Bone marrow (tissue), 2 donors: Measurements from ENCODE around the gene MAPK8IP1.

Experiments
- DNase-seq, 2 donors: peaks; one replicate each; lab custom pipeline; 2025; lab: John Stamatoyannopoulos, UW

The MAPK8IP1 gene

GRCh38 chr11:45926536-45927331 lies 41.3 kb downstream of the MAPK8IP1 start:
- no peak for DNase-seq

- no peak for DNase-seq
Observed at GRCh38 chr11:45927332-45927683, 41.9 kb downstream of the MAPK8IP1 start.

GRCh38 chr11:45927684-45928413 lies 42.4 kb downstream of the MAPK8IP1 start:
- no peak for DNase-seq

- DNase-seq, result no peak
Observed at GRCh38 chr11:45928535-45929215, 43.2 kb downstream of the MAPK8IP1 start.

- DNase-seq, result no peak
Observed at GRCh38 chr11:45929486-45930030, 44.1 kb downstream of the MAPK8IP1 start.

- DNase-seq, result peak in 1 of 2 donors; percentile 82
Observed at GRCh38 chr11:45930031-45930794, 44.8 kb downstream of the MAPK8IP1 start.

- no peak for DNase-seq
Observed at GRCh38 chr11:45930951-45931570, 45.6 kb downstream of the MAPK8IP1 start.

- DNase-seq, result no peak
Observed at GRCh38 chr11:45931739-45932138, 46.3 kb downstream of the MAPK8IP1 start.

- DNase-seq, result no peak
Observed at GRCh38 chr11:45932217-45932616, 46.8 kb downstream of the MAPK8IP1 start.

- DNase-seq, result no peak
Observed at GRCh38 chr11:45933131-45933831, 47.8 kb downstream of the MAPK8IP1 start.

- no peak for DNase-seq
Observed at GRCh38 chr11:45933846-45934579, 48.6 kb downstream of the MAPK8IP1 start.

GRCh38 chr11:45934580-45935318 lies 49.3 kb downstream of the MAPK8IP1 start:
- DNase-seq, result no peak

GRCh38 chr11:45935349-45936064 lies 50.1 kb downstream of the MAPK8IP1 start:
- DNase-seq, result no peak

GRCh38 chr11:45936511-45937054 lies 51.1 kb downstream of the MAPK8IP1 start:
- DNase-seq, result no peak

- no peak for DNase-seq
Observed at GRCh38 chr11:45937916-45938315, 52.5 kb downstream of the MAPK8IP1 start.

- DNase-seq, result no peak
Observed at GRCh38 chr11:45939836-45940235, 54.4 kb downstream of the MAPK8IP1 start.

- no peak for DNase-seq
Observed at GRCh38 chr11:45941285-45941684, 55.8 kb downstream of the MAPK8IP1 start.

GRCh38 chr11:45942381-45942780 lies 56.9 kb downstream of the MAPK8IP1 start:
- DNase-seq, result no peak
